GM12878 (cell line): Measurements from ENCODE around the gene CPVL. TPM values are rescaled to one million over a fixed set of nuclear protein-coding genes. Genes with fewer than 3 reads are reported as not detected.

ENCODE experiments used
- ATAC-seq: fragments of 200-7000 bp; cut with Tn5 transposase; 3 replicates; pipeline ENCODE4 v1.9.1; 2020; ENCODE audit warnings: mild to moderate bottlenecking, moderate library complexity
- BruUV-seq: library from RNA; stranded (reverse); fragments of 400-500 nt; replicated peaks from 2 replicates; lab custom pipeline; 2021; lab: Mats Ljungman, UMichigan
- CTCF ChIA-PET: fragments of 300-600 bp; sonication (Branson Sonifier 250); formaldehyde crosslinking; extraction: SDS; loops from one replicate; lab custom pipeline; 2021; ENCODE audit warnings: inconsistent platforms; lab: Yijun Ruan, JAX
- POLR2A ChIA-PET: fragments of 350-600 bp; formaldehyde crosslinking; extraction: SDS; loops from one replicate; lab custom pipeline; 2021; ENCODE audit warnings: inconsistent platforms; lab: Charles Lee
- RAD21 ChIA-PET: fragments of 300-600 bp; sonication (Branson Sonifier 250); formaldehyde crosslinking; loops from one replicate; lab custom pipeline; 2023; ENCODE audit warnings: antibody characterized with exemption; ENCODE audit not compliant: unreplicated experiment; lab: Charles Lee
- SMC1A ChIA-PET: fragments of 300-600 bp; sonication (Branson Sonifier 250); formaldehyde crosslinking; loops from one replicate; lab custom pipeline; 2023; ENCODE audit not compliant: unreplicated experiment, uncharacterized antibody; lab: Charles Lee
- DNase-seq: peaks from one replicate; pipeline ENCODE4 v3.0.0-alpha.2; 2011; ENCODE audit warnings: low read depth, low spot score
- FAIRE-seq: peaks from 3 replicates; lab custom pipeline; 2011; peaks lifted over from hg19 to GRCh38; lab: Jason Lieb, UNC
- H2AFZ ChIP-seq: 2 replicates; pipeline ENCODE4 v1.6.0; 2011; ENCODE audit warnings: low read depth, low read length, control low read depth; ENCODE audit not compliant: control insufficient read depth
- H3K27ac ChIP-seq: 2 replicates; pipeline ENCODE4 v1.5.1; 2011; ENCODE audit warnings: control low read depth; ENCODE audit not compliant: control insufficient read depth, insufficient read depth
- H3K27me3 ChIP-seq, 2 experiments: replicated peaks in 1 of 2; 2 replicates each; pipeline versions ENCODE4 v1.6.0 to v1.6.1; 2011; ENCODE audit warnings: low read length in 1 of 2; ENCODE audit not compliant: control insufficient read depth in 2 of 2, insufficient read depth in 2 of 2
- H3K36me3 ChIP-seq, 2 experiments: 2 replicates each; pipeline ENCODE4 v1.5.1; 2011; ENCODE audit warnings: low read length in 1 of 2; ENCODE audit not compliant: control insufficient read depth in 2 of 2, insufficient read depth in 2 of 2
- H3K4me1 ChIP-seq: 2 replicates; pipeline ENCODE4 v1.6.1; 2011; ENCODE audit warnings: mild to moderate bottlenecking, low read length, moderate library complexity, mixed read lengths; ENCODE audit not compliant: control insufficient read depth, insufficient read depth
- H3K4me2 ChIP-seq: 2 replicates; pipeline ENCODE4 v1.6.0; 2011; ENCODE audit warnings: control low read depth; ENCODE audit not compliant: control insufficient read depth, insufficient read depth
- H3K4me3 ChIP-seq: fragments of 200-600 bp; sonication (generic); 2 replicates; pipeline ENCODE4 v1.5.1; 2016
- H3K79me2 ChIP-seq: 2 replicates; pipeline ENCODE4 v1.6.0; 2011; ENCODE audit warnings: low read length; ENCODE audit not compliant: control insufficient read depth, insufficient read depth
- H3K9ac ChIP-seq: 2 replicates; pipeline ENCODE4 v1.8.0; 2011; ENCODE audit warnings: low read length, control low read depth, mixed read lengths; ENCODE audit not compliant: control insufficient read depth, insufficient read depth
- H3K9me3 ChIP-seq: replicated peaks from 3 replicates; pipeline ENCODE4 v1.5.1; 2011; ENCODE audit warnings: mild to moderate bottlenecking, low read length; ENCODE audit not compliant: control insufficient read depth, insufficient read depth
- H4K20me1 ChIP-seq: 2 replicates; pipeline ENCODE4 v1.6.0; 2011; ENCODE audit not compliant: control insufficient read depth, insufficient read depth
- CBX3 ChIP-seq: fragments of 200-600 bp; sonication (generic); IDR thresholded peaks from 2 replicates; pipeline ENCODE4 v1.6.1; 2016; ENCODE audit warnings: low read depth, borderline replicate concordance
- EZH2 ChIP-seq: IDR thresholded peaks from 2 replicates; pipeline ENCODE4 v1.6.1; 2012; ENCODE audit warnings: low read depth, mild to moderate bottlenecking, control low read depth, inconsistent platforms, low read length, borderline replicate concordance; ENCODE audit not compliant: control insufficient read depth
- IRF4 ChIP-seq: IDR thresholded peaks from 2 replicates; pipeline ENCODE4 v1.6.1; 2011; ENCODE audit warnings: low read depth, low read length
- NFXL1 ChIP-seq: fragments of 450-650 bp; IDR thresholded peaks from 2 replicates; pipeline ENCODE4 v1.6.1; 2017; ENCODE audit warnings: antibody characterized with exemption, mild to moderate bottlenecking, borderline replicate concordance
- PML ChIP-seq: IDR thresholded peaks from 2 replicates; pipeline ENCODE4 v1.6.1; 2012; ENCODE audit warnings: low read length, inconsistent platforms
- RCOR1 ChIP-seq: conservative IDR thresholded peaks from 2 replicates; pipeline ENCODE4 v1.6.1; 2012; ENCODE audit warnings: low read depth, low read length, improper control_type of control experiment
- RUNX3 ChIP-seq: IDR thresholded peaks from 2 replicates; pipeline ENCODE4 v1.6.1; 2012; ENCODE audit warnings: low read length, inconsistent platforms
- SMC3 ChIP-seq: IDR thresholded peaks from 2 replicates; pipeline ENCODE4 v1.6.1; 2011; ENCODE audit warnings: low read length, improper control_type of control experiment, borderline replicate concordance
- SPI1 ChIP-seq: IDR thresholded peaks from 2 replicates; pipeline ENCODE4 v1.6.1; 2011; ENCODE audit warnings: low read depth, mild to moderate bottlenecking, low read length, moderate library complexity, borderline replicate concordance; ENCODE audit not compliant: insufficient read depth
- SUZ12 ChIP-seq: fragments of 200-600 bp; sonication (generic); IDR thresholded peaks from one replicate; pipeline ENCODE4 v1.6.1; 2018; ENCODE audit warnings: antibody characterized with exemption, mild to moderate bottlenecking; ENCODE audit not compliant: unreplicated experiment
- WGBS: methylation state at CpG from one replicate; pipeline ENCODE4 v1.1.6; 2016; ENCODE audit warnings: low lambda C conversion rate; ENCODE audit not compliant: insufficient replicate concordance, insufficient coverage; ENCODE audit errors: missing lambda C conversion rate; 5-methylcytosine and 5-hydroxymethylcytosine counted together
- in situ Hi-C: fragments of 300-500 bp; cut with MboI; formaldehyde crosslinking; loops from 9 replicates; pipeline ENCODE4 v1.14.3; 2018; ENCODE audit warnings: mixed read lengths
- intact Hi-C: fragments of 100-400 bp; cut with micrococcal nuclease; formaldehyde crosslinking; loops from one replicate; pipeline ENCODE4 v1.14.2; 2022; ENCODE audit not compliant: unreplicated experiment
- polyA plus RNA-seq, 11 experiments: library from polyadenylated mRNA; depleted of rRNA in 4 of 11; unstranded in 6 of 11; stranded (reverse) in 5 of 11; fragments of >200 nt; fragmentation: Nextera tagmentation in 4 of 11; fragmentation: Illumina TruSeq in 1 of 11; extraction: Ambion mirVana in 4 of 11; extraction: Trizol in 1 of 11; gene quantifications; 1 replicate in 1 of 11; 2 replicates in 10 of 11; pipeline versions ENCODE4 v1.2.1 to v1.2.3, GENCODE V29; 2011 to 2016; ENCODE audit warnings: inconsistent platforms in 2 of 11, missing spikeins in 2 of 11, low read depth in 1 of 11
- total RNA-seq, 4 experiments: library from RNA; depleted of rRNA in 3 of 4; stranded (reverse); fragments of >200 nt in 3 of 4; fragmentation: Illumina TruSeq in 1 of 4; extraction: Trizol in 1 of 4; gene quantifications; 2 replicates each; pipeline versions ENCODE4 v1.2.1 to v1.2.3, GENCODE V29; 2013 to 2021
- TF ChIP-seq, protein P1 (sequence below): IDR thresholded peaks from 2 replicates; pipeline ENCODE4 v1.6.1; 2012; ENCODE audit warnings: mild to moderate bottlenecking, low read depth, low read length

Gene CPVL
- total and polyA plus RNA-seq, 10 of the 15 experiments (the other 5 are each of a cell fraction or from before 2014, with no cell fraction given): 0.59 TPM; not detected in 9

DNA sequence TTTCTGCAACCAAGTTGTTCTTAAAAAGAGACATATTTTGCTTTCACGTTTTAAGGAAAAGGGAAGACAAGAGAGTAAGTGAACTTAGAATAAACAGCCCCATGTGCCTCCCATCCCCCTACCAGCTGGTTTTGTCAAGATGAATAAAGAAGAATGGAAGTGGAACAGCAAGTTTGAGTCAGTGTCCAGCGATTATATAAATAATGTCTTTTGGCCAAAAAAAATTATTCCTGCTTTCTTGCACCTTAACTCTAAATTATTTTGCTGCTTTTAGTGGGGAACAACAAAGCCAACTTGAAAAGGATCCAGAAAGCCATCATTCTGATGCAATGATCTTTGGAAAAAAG is 105.8 kb downstream of the CPVL start:
- CTCF ChIA-PET: interaction anchor here (1.1 kb wide), 1 partner anchor 679 kb away, joined by 3 read pairs; no protein-coding TSS in a partner anchor
- DNase-seq: no peak
- WGBS: 38% methylated on average over 2 of the region's 2 CpGs
- H2AFZ ChIP-seq: no peak overlapping the region
- no peaks in the 10 kb centered on the region; a peak in 1 of 4 replicates for H3K27me3 ChIP-seq
- no peaks in the 10 kb centered on the region for H3K4me1 ChIP-seq
- no peak for TF ChIP-seq EZH2
- TF ChIP-seq SMC3: no peak
- TF ChIP-seq, protein P1, sequence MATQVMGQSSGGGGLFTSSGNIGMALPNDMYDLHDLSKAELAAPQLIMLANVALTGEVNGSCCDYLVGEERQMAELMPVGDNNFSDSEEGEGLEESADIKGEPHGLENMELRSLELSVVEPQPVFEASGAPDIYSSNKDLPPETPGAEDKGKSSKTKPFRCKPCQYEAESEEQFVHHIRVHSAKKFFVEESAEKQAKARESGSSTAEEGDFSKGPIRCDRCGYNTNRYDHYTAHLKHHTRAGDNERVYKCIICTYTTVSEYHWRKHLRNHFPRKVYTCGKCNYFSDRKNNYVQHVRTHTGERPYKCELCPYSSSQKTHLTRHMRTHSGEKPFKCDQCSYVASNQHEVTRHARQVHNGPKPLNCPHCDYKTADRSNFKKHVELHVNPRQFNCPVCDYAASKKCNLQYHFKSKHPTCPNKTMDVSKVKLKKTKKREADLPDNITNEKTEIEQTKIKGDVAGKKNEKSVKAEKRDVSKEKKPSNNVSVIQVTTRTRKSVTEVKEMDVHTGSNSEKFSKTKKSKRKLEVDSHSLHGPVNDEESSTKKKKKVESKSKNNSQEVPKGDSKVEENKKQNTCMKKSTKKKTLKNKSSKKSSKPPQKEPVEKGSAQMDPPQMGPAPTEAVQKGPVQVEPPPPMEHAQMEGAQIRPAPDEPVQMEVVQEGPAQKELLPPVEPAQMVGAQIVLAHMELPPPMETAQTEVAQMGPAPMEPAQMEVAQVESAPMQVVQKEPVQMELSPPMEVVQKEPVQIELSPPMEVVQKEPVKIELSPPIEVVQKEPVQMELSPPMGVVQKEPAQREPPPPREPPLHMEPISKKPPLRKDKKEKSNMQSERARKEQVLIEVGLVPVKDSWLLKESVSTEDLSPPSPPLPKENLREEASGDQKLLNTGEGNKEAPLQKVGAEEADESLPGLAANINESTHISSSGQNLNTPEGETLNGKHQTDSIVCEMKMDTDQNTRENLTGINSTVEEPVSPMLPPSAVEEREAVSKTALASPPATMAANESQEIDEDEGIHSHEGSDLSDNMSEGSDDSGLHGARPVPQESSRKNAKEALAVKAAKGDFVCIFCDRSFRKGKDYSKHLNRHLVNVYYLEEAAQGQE: no peak
- no peak for TF ChIP-seq IRF4
- no peak for TF ChIP-seq RUNX3
- no peak for TF ChIP-seq SUZ12
- TF ChIP-seq SPI1: no peak
- no peak for TF ChIP-seq PML
- no peak for TF ChIP-seq NFXL1
- TF ChIP-seq CBX3: no peak
- TF ChIP-seq RCOR1: no peak
- TF ChIP-seq, all 136 proteins: peak for 0
- ATAC-seq (no peak), FAIRE-seq (no peak)
- POLR2A ChIA-PET: no interaction called here
- Histone ChIP-seq H3K27ac (no peak overlapping the region), H4K20me1 (no peaks in the 10 kb centered on the region), H3K79me2 (no peaks in the 10 kb centered on the region), H3K4me3 (no peak overlapping the region), H3K4me2 (no peak overlapping the region), H3K9me3 (no peaks in the 10 kb centered on the region), H3K9ac (no peak overlapping the region), H3K36me3 (no peaks in the 10 kb centered on the region)
- SMC1A ChIA-PET: no interaction called here
- RAD21 ChIA-PET: no interaction called here
- intact Hi-C loops: no loop called here
- BruUV-seq: no TSS peak
- in situ Hi-C loops: no loop called here
